ENCODE results near the gene HID1.

DNA sequence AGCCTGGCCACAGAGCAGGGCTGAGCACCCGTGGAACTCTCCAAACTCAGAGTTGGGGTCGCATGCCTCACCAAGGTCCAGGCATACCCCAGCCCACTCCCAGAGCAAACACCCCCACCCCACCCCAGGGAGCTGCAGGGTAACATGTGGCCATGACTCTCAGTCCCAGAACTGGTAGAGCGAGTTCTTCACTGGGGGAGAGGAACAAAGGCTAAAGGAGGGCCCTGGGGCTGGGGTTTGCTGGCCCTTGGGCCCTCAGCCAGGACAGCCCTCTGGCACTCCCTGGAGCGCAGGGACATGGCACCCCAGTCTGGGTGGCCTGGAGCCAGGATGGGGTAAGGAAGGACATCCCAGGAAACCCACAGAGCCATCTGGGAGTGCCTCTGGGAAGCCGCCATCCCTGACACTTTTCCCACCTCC lies 4.2 kb downstream of the HID1 start:
- no peak for TF ChIP-seq POLR2A (IDR thresholded peaks at IDR 0.05)
- TF ChIP-seq, protein P1, sequence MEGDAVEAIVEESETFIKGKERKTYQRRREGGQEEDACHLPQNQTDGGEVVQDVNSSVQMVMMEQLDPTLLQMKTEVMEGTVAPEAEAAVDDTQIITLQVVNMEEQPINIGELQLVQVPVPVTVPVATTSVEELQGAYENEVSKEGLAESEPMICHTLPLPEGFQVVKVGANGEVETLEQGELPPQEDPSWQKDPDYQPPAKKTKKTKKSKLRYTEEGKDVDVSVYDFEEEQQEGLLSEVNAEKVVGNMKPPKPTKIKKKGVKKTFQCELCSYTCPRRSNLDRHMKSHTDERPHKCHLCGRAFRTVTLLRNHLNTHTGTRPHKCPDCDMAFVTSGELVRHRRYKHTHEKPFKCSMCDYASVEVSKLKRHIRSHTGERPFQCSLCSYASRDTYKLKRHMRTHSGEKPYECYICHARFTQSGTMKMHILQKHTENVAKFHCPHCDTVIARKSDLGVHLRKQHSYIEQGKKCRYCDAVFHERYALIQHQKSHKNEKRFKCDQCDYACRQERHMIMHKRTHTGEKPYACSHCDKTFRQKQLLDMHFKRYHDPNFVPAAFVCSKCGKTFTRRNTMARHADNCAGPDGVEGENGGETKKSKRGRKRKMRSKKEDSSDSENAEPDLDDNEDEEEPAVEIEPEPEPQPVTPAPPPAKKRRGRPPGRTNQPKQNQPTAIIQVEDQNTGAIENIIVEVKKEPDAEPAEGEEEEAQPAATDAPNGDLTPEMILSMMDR (IDR thresholded peaks at IDR 0.05), result no peak
